Caco-2 (cell line): Measurements from ENCODE around the gene CPZ. TPM values are rescaled to one million over a fixed set of nuclear protein-coding genes. Genes with fewer than 3 reads are reported as not detected.

Source experiments
- Bru-seq: library from RNA; stranded (reverse); fragments of 400-500 nt; gene quantifications from one replicate; lab custom pipeline; 2021; lab: Mats Ljungman, UMichigan
- BruChase-seq, 2 experiments: library from RNA; stranded (reverse); fragments of 400-500 nt; gene quantifications; one replicate each; lab custom pipeline; 2021; lab: Mats Ljungman, UMichigan
- BruUV-seq: library from RNA; stranded (reverse); fragments of 400-500 nt; replicated peaks from 2 replicates; lab custom pipeline; 2021; lab: Mats Ljungman, UMichigan
- CTCF ChIA-PET: fragments of 300-600 bp; sonication (Branson Sonifier 250); formaldehyde crosslinking; loops from one replicate; lab custom pipeline; 2022; ENCODE audit warnings: antibody characterized with exemption; lab: Charles Lee
- POLR2A ChIA-PET: fragments of 300-600 bp; sonication (Branson Sonifier 250); formaldehyde crosslinking; loops from one replicate; lab custom pipeline; 2022; ENCODE audit warnings: antibody characterized with exemption; lab: Charles Lee
- DNase-seq, 2 experiments: peaks; one replicate each; pipeline versions ENCODE4 v3.0.0 to v3.0.0-alpha.2; 2020 to 2022
- H3K27me3 ChIP-seq: replicated peaks from 2 replicates; pipeline ENCODE4 v1.6.0; 2011; ENCODE audit warnings: low read length; ENCODE audit not compliant: control insufficient read depth, insufficient read depth
- H3K36me3 ChIP-seq: 2 replicates; pipeline ENCODE4 v1.5.1; 2011; ENCODE audit warnings: low read length; ENCODE audit not compliant: control insufficient read depth, insufficient read depth
- H3K4me1 ChIP-seq: fragments of 250-450 bp; sonication (Bioruptor Pico); 2 replicates; pipeline ENCODE4 v1.5.1; 2020; ENCODE audit warnings: mild to moderate bottlenecking
- H3K4me3 ChIP-seq: 2 replicates; pipeline ENCODE4 v1.5.1; 2011; ENCODE audit warnings: low read depth, mild to moderate bottlenecking, control low read depth, low read length
- H3K9me3 ChIP-seq: fragments of 250-450 bp; sonication (Bioruptor Pico); 2 replicates; pipeline ENCODE4 v1.5.1; 2020; ENCODE audit warnings: mild to moderate bottlenecking, moderate library complexity
- H3K27ac Mint-ChIP-seq: one replicate; pipeline ENCODE4 v1.8.0; 2022; ENCODE audit warnings: mixed read lengths; ENCODE audit not compliant: unreplicated experiment
- H3K27me3 Mint-ChIP-seq: one replicate; pipeline ENCODE4 v1.8.0; 2022; ENCODE audit warnings: mixed read lengths; ENCODE audit not compliant: insufficient read depth, unreplicated experiment
- H3K36me3 Mint-ChIP-seq: one replicate; pipeline ENCODE4 v1.8.0; 2022; ENCODE audit warnings: mild to moderate bottlenecking, mixed read lengths; ENCODE audit not compliant: insufficient read depth, unreplicated experiment
- H3K4me1 Mint-ChIP-seq: one replicate; pipeline ENCODE4 v1.8.0; 2022; ENCODE audit warnings: low read depth, mixed read lengths; ENCODE audit not compliant: unreplicated experiment
- H3K4me3 Mint-ChIP-seq: one replicate; pipeline ENCODE4 v1.8.0; 2022; ENCODE audit warnings: mild to moderate bottlenecking, moderate library complexity, mixed read lengths; ENCODE audit not compliant: unreplicated experiment
- H3K9me3 Mint-ChIP-seq: one replicate; pipeline ENCODE4 v1.8.0; 2022; ENCODE audit warnings: mixed read lengths; ENCODE audit not compliant: unreplicated experiment
- CTCF ChIP-seq, 2 experiments: fragments of 200-600 bp in 1 of 2; IDR thresholded peaks; 1 replicate in 1 of 2; 2 replicates in 1 of 2; pipeline versions ENCODE4 v1.5.1 to v1.8.0; 2011 to 2022; ENCODE audit warnings: antibody characterized with exemption in 1 of 2, control low read depth in 1 of 2, inconsistent platforms in 1 of 2, low read depth in 1 of 2, low read length in 1 of 2, mild to moderate bottlenecking in 1 of 2, moderate library complexity in 1 of 2; ENCODE audit not compliant: insufficient read depth in 1 of 2, severe bottlenecking in 1 of 2, unreplicated experiment in 1 of 2
- intact Hi-C: fragments of 100-400 bp; cut with micrococcal nuclease; formaldehyde crosslinking; loops from one replicate; pipeline ENCODE4 v1.10.0; 2022; ENCODE audit not compliant: unreplicated experiment
- long read RNA-seq: library from polyadenylated mRNA; stranded (forward); transcript quantifications from one replicate; pipeline ENCODE4 v2.0.0, GENCODE V29; 2022
- total RNA-seq: library from RNA; stranded (reverse); gene quantifications from 2 replicates; pipeline ENCODE4 v1.2.3, GENCODE V29; 2022

The CPZ gene
- 5.2 and 7.7 TPM in 2 replicates for total RNA-seq
- Bru-seq, nascent RNA = percentile 41 among the genes with signal in this experiment
- percentile 50 among the genes with signal in this experiment for BruChase-seq, experiment 1, labeled RNA remaining after a 2-hour chase
- percentile 45 among the genes with signal in this experiment for BruChase-seq, experiment 2, labeled RNA remaining after a 6-hour chase
- long read RNA-seq, transcript CPZ-201 (10 exons, 2,136 nt) = major isoform, 5 of 12 reads
- long read RNA-seq, partial matches to known transcripts = 4 of 12 reads
- long read RNA-seq, other reads (novel, unspliced or antisense) = 1 of 12 reads

GRCh38 chr4:8592366-8593263, at the start of gene CPZ:
Gene CPZ, plus strand, starts transcription at chr4:8592765. Its CDS starts 69 bp downstream, at chr4:8592834.
- ChIA-PET POLR2A (no interaction called here), CTCF (interaction anchor here (0.6 to 1.1 kb wide), 3 partner anchors 12 to 124 kb away, joined by 3 read pairs; no protein-coding TSS in a partner anchor)
- Mint-ChIP-seq H3K36me3 (no peaks in the 10 kb centered on the region), H3K27me3 (peaks cover 2% of the 10 kb centered on the region), H3K4me1 (peaks cover 6% of the 10 kb centered on the region), H3K4me3 (peak within 1 kb of the TSS; percentile 60), H3K27ac (no peak within 1 kb of the TSS), H3K9me3 (no peaks in the 10 kb centered on the region)
- BruUV-seq = no TSS peak
- peak in 1 of 2 experiments; percentile 48 for DNase-seq
- no peaks in the 10 kb centered on the region for H3K36me3 ChIP-seq
- peak within 1 kb of the TSS; percentile 34 for H3K4me3 ChIP-seq
- peaks cover 17% of the 10 kb centered on the region for H3K4me1 ChIP-seq
- H3K27me3 ChIP-seq = no peaks in the 10 kb centered on the region; the same call in 1 of the 2 replicates
- intact Hi-C loops = loop anchor here (5.0 kb wide), 1 partner anchor 35 kb away; no protein-coding TSS in a partner anchor
- no peaks in the 10 kb centered on the region for H3K9me3 ChIP-seq
- no peak for TF ChIP-seq CTCF (IDR thresholded peaks at IDR 0.05; ENCODE audit: insufficient read depth in 1 of 2, low read depth in 1 of 2, low read length in 1 of 2, severe bottlenecking in 1 of 2, unreplicated experiment in 1 of 2)

- intact Hi-C loops = no loop called here
- no peaks in the 10 kb centered on the region for H3K36me3 Mint-ChIP-seq
- no peak overlapping the region for H3K4me3 ChIP-seq
- ChIA-PET CTCF (no interaction called here), POLR2A (no interaction called here)
- no peaks in the 10 kb centered on the region for H3K36me3 ChIP-seq
- DNase-seq = no peak
- H3K27ac Mint-ChIP-seq = no peak overlapping the region
- H3K9me3 Mint-ChIP-seq = no peaks in the 10 kb centered on the region
- no peaks in the 10 kb centered on the region for H3K27me3 Mint-ChIP-seq
- no peaks in the 10 kb centered on the region for H3K9me3 ChIP-seq
- H3K4me1 Mint-ChIP-seq = peaks cover 15% of the 10 kb centered on the region
- peaks cover 23% of the 10 kb centered on the region for H3K4me1 ChIP-seq
- H3K27me3 ChIP-seq = no peaks in the 10 kb centered on the region
- no peak for TF ChIP-seq CTCF (IDR thresholded peaks at IDR 0.05; ENCODE audit: insufficient read depth in 1 of 2, low read depth in 1 of 2, low read length in 1 of 2, severe bottlenecking in 1 of 2, unreplicated experiment in 1 of 2)
- no peak overlapping the region for H3K4me3 Mint-ChIP-seq
- no TSS peak for BruUV-seq
These were observed 49.6 kb upstream of the CPZ start for GRCh38 chr4:8542776-8543525.

GRCh38 chr4:8543623-8544022, 48.9 kb upstream of the CPZ start:
- Histone ChIP-seq H3K36me3 (no peaks in the 10 kb centered on the region), H3K4me3 (no peak overlapping the region), H3K9me3 (no peaks in the 10 kb centered on the region), H3K27me3 (no peaks in the 10 kb centered on the region), H3K4me1 (peaks cover 24% of the 10 kb centered on the region)
- Mint-ChIP-seq H3K4me3 (no peak overlapping the region), H3K9me3 (no peaks in the 10 kb centered on the region), H3K27ac (no peak overlapping the region), H3K27me3 (no peaks in the 10 kb centered on the region), H3K36me3 (no peaks in the 10 kb centered on the region), H3K4me1 (peaks cover 15% of the 10 kb centered on the region)
- DNase-seq = no peak
- BruUV-seq = no TSS peak
- no peak for TF ChIP-seq CTCF (IDR thresholded peaks at IDR 0.05; ENCODE audit: insufficient read depth in 1 of 2, low read depth in 1 of 2, low read length in 1 of 2, severe bottlenecking in 1 of 2, unreplicated experiment in 1 of 2)
- ChIA-PET CTCF (no interaction called here), POLR2A (no interaction called here)
- intact Hi-C loops = no loop called here
